ENCODE data around the gene DVL1.

DVL1 gene

GRCh38 chr1:1310109-1310385, 39.2 kb downstream of the DVL1 start:
- DNase-seq (ENCODE audit: low spot score) = no peak

- no peak for DNase-seq (ENCODE audit: low spot score)
Observed at GRCh38 chr1:1309251-1310108, 39.7 kb downstream of the DVL1 start.

- no peak for DNase-seq (ENCODE audit: low spot score)
Observed at GRCh38 chr1:1308756-1309250, 40.4 kb downstream of the DVL1 start.

- peak; percentile 98 for DNase-seq (ENCODE audit: low spot score)
Observed at GRCh38 chr1:1307923-1308755, 41.1 kb downstream of the DVL1 start, which contains the start of the genes ACAP3 and PUSL1. Gene ACAP3, minus strand, starts transcription at chr1:1307930. Its CDS starts 115 bp downstream, at chr1:1307815. Gene PUSL1, plus strand, starts transcription at chr1:1308597. Its CDS starts 47 bp downstream, at chr1:1308644.

- DNase-seq (ENCODE audit: low spot score) = peak; percentile 71
Observed at GRCh38 chr1:1307261-1307922, 41.8 kb downstream of the DVL1 start.

DNA sequence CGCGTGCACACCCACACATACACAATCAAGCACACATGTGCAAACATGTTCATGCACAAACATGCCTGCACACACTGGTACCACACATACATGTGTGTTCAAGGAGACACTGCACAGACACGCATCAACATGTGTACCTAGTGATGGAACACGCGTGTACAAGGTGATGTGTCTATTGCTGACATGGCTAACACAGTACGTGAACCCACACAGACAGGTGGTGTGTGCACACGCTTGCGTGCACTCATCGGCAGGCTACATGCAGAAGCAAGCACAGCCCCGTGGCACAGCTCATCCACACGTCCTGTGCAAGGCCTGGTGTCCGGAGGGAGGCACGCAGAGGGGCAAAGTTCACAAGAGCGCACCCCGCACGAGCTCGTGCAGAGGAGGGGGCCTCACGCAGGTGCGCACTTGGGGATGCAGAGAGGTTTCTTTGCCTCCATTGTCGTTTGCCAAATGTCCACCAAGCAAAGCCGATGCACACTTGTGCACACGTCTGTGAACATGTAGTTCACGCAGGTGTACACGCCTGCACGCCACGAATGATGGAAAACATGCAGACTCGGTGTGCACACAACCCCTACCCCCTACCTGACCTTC, 42.5 kb downstream of the DVL1 start:
- DNase-seq (ENCODE audit: low spot score) = no peak

DNA sequence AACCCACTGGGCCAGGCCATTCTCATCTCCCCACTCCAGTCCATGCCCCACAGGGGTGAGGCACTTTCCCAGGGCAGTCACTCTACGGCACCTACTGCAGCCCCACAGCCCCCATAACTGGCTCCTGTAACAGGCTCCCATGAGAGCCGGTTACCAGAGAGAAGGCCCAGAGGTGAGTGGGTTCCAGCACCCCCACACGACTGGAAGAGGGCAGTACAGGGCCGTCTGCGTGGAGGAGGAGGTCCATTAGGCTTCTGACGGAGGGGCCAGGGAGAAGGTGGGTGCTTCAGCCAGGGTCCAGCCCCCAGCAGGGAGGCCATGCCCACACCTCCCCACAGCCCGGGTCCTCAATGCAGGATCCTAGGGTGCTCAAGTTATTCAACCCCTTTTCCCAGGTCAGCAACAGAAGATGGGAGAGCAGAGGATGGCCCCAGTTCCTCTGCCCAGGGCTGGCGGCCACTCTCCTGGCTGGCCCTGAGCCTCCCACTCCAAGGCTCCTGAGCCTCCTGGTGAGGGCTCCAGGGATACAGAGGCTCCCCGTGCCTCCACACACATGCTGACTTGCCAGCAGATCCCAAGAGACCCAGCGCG, 43.1 kb downstream of the DVL1 start:
- DNase-seq (ENCODE audit: low spot score) = no peak

DNA sequence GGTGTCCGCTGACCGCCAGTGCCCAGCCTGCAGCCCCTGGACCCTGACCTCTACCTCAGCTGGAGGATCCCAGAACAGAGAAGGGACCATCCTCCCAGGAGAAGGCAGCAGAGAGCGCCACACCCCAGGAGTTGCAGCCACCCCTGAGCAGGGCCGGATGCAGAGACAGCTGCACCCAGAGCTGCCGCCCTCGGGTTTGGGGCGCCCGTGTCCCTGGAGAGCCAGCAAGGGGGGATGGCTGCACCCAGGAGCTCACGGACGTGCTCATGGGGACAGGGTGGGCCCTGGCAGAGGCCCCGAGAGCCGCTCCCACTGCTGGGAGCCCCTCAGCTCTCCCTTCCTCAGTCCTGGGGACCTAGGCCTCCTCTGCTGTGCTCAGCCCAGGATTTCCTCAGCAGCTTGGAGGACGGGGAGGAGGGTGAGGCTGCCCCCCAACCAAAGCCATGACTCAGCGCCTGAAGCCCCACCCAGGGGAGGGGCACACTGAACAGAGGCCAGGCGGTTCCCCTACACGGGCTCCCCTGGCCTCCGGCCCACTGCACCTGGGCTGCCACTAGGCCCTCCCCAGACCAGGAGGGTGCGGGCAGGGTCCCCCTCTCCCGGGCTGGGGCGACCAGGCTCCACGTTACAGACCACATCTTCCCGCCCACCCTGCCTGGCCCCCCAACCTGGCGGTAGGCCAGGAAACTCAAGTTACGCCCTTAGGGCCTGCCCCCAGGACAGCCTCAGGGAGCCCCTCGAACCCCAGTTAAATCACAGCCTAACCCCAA, 43.7 kb downstream of the DVL1 start:
- no peak for DNase-seq (ENCODE audit: low spot score)

DNA sequence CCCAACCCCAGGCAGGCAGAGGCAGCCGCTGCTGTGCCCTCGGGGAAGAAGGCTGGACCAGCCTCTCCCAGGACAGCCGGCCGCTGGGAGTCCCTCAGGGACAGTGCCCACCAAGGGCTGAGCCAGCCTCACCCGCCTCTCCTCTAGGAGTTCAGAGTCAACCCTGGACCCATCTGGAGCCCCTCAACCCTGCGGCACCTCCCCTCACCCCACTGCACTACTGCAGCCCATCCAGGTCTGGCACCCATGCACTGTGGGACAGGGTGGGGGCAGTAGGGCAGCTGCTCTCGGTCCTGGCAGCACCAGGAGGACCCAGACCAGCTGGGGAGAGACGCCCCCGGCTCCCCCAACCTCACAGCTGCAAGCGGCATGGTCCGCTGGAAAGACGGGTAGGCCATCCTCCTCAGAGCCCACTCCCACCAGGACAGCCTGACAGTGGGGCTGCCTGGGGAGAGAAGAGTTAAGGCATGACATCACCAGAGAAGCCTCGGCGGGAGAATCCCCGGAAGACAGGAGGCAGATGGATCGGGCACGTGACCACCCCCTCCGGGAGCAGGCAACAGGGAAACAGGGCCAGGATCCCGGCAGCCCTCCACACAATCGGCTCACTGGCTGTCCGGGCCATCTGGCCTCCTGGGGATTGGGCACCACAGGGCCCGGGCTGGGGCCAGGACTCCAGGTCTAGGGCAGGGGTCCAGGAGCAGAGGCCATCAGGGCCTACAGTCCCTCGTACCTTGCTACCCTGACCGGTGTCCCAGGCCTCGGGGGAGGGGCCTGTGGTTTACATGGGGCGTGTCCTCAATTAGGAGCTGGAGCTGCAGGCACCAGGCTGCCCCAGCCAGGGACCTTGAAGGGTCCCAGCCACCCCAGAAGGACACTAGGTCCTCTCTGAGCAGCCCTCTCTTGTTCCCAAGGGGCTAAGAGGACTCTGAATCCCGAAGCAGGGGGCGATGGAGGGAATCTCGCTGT, 44.6 kb downstream of the DVL1 start:
- DNase-seq (ENCODE audit: low spot score) = no peak

DNA sequence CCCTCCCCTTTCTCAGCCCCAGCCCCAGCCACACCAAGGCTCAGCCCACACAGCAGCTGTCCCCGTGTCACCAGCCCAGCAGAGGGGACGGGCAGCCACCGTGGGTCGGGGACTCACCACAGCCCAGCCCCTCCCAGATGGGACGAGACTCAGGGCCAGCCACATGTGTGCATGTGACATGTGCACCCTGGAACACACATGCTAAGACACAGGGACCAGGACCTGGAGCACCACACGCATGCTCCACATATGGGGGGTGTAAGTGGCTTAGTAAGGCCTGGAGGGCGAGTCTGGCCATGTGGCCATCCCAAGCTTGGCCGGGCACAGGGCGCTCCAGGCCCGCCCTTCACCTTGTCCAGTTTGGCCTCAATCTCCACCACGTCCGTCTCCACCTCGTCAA, 45.5 kb downstream of the DVL1 start:
- DNase-seq (ENCODE audit: low spot score) = no peak

GRCh38 chr1:1302951-1303509, 46.2 kb downstream of the DVL1 start:
- DNase-seq (ENCODE audit: low spot score) = no peak

- DNase-seq (ENCODE audit: low spot score) = peak; percentile 74
Observed at GRCh38 chr1:1302006-1302430, 47.2 kb downstream of the DVL1 start.

GRCh38 chr1:1300352-1300739, 48.9 kb downstream of the DVL1 start:
- no peak for DNase-seq (ENCODE audit: low spot score)

DNA sequence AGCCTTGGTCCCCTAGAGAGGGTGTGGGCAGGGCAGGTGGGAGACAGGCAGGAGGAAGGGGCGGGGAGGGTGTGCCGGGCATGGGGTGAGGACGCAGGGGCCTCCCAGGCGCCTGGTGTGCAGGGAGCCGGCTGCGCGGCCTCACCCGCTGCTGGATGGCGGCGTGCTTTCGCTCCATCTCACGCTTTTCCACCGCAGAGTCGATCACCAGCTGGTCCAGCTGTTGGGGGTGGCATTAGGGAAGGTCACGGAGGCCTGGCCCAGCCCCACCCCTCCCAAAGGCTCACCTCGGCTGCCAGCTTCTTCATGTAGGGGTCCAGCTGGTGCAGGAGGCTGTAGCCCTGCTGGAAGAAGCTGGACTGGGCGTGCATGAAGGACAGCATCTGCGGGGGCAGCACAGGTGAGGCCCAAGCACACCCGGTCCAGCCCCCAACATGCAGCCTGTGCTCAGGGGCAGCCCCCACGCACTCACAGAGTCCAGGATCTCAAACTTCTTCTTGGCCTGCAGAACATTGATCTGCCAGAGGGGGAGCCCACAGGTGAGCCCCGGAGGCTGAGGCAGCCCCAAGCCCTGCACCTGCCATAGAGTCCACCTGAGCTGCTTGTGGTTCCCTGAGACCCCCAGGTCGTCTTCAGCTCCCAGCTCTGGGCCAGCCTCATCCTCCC, 49.4 kb downstream of the DVL1 start:
- no peak for DNase-seq (ENCODE audit: low spot score)

DNA sequence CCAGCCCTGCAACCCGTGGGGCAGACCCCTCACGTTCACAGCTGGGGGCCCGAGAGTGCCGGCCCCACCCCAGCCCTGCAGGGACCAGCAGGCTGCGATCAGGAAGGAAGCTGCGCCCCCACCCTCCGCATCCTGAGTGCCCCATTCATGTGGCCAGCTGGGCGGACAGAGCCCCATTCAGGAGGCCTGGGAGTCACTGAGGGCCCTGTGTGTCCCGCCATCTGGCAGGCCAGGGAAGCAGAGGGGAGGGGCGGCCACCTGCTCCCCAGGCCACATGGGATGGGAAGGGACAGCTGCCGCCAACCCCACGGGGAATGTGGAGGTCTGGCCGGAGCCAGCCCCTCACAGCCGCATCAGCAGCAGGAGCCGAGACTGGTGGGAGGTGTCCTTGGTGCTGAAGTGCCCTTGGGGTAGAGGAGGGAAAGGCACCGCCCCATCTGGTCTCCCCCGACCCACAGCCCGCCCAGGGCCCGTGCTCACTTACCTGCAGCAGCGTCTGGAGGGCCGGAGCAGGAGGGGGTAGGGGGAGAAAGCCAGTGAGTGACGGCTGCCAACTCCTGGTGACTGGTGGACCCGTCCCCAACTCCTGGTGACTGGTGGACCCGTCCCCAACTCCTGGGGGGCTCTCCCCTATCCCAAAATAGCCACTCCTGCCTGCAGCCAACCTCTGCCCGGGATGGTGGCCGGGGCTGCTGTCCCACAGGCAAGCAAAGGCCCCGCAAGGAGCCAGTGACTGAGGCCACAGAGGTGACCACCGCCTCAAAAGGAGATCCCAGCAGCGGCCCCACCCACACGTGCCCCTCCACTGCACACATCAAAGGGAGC, 50.1 kb downstream of the DVL1 start:
- DNase-seq (ENCODE audit: low spot score) = no peak

- DNase-seq (ENCODE audit: low spot score) = no peak
Observed at GRCh38 chr1:1297802-1298424, 51.3 kb downstream of the DVL1 start.

All from HuH-7.5 (cell line).